Loucy (cell line): ENCODE results near the gene RABGAP1.

Experiments used
- H2AFZ ChIP-seq: fragments of 200-600 bp; sonication (generic); 2 replicates; pipeline ENCODE4 v1.6.0; 2016; ENCODE audit warnings: antibody characterized with exemption, mild to moderate bottlenecking, low read length, moderate library complexity
- H3F3A ChIP-seq: fragments of 200-600 bp; 2 replicates; pipeline ENCODE4 v1.6.0; 2016; ENCODE audit warnings: antibody characterized with exemption, low read depth, mild to moderate bottlenecking
- H3K27me3 ChIP-seq: fragments of 200-600 bp; sonication (generic); 2 replicates; pipeline ENCODE4 v1.6.1; 2014; ENCODE audit warnings: low read length, mild to moderate bottlenecking; ENCODE audit not compliant: insufficient read depth, poor library complexity, severe bottlenecking
- H3K36me3 ChIP-seq: fragments of 200-600 bp; sonication (generic); 2 replicates; pipeline ENCODE4 v1.6.1; 2016; ENCODE audit warnings: low read length; ENCODE audit not compliant: insufficient read depth
- H3K4me1 ChIP-seq: fragments of 200-600 bp; sonication (generic); 2 replicates; pipeline ENCODE4 v1.5.1; 2014; ENCODE audit warnings: low read length, mild to moderate bottlenecking; ENCODE audit not compliant: insufficient read depth, poor library complexity, severe bottlenecking
- H3K4me2 ChIP-seq: fragments of 200-600 bp; sonication (generic); 2 replicates; pipeline ENCODE4 v1.6.0; 2014; ENCODE audit warnings: antibody characterized with exemption, low read length, low read depth, mild to moderate bottlenecking; ENCODE audit not compliant: poor library complexity, severe bottlenecking
- H3K4me3 ChIP-seq: fragments of 200-600 bp; sonication (generic); 2 replicates; pipeline ENCODE4 v1.5.1; 2014; ENCODE audit warnings: low read length, mild to moderate bottlenecking, mixed read lengths; ENCODE audit not compliant: poor library complexity, severe bottlenecking
- H3K79me2 ChIP-seq: fragments of 200-600 bp; sonication (generic); 2 replicates; pipeline ENCODE4 v1.6.1; 2014; ENCODE audit warnings: low read length; ENCODE audit not compliant: insufficient read depth
- H3K9ac ChIP-seq: fragments of 200-600 bp; sonication (generic); 2 replicates; pipeline ENCODE4 v1.6.0; 2014; ENCODE audit warnings: mild to moderate bottlenecking, low read depth, low read length, moderate library complexity; ENCODE audit not compliant: poor library complexity, severe bottlenecking
- H3K9me2 ChIP-seq: fragments of 200-600 bp; sonication (generic); replicated peaks from 2 replicates; pipeline ENCODE4 v1.6.1; 2016; ENCODE audit warnings: low read depth, low read length, mixed read lengths
- H3K9me3 ChIP-seq: fragments of 200-600 bp; sonication (generic); 2 replicates; pipeline ENCODE4 v1.6.1; 2014; ENCODE audit warnings: mild to moderate bottlenecking, antibody characterized with exemption, low read length, low read depth; ENCODE audit not compliant: insufficient read depth
- H4K20me1 ChIP-seq: fragments of 200-600 bp; sonication (generic); 2 replicates; pipeline ENCODE4 v1.6.0; 2014; ENCODE audit warnings: antibody characterized with exemption, low read length, mild to moderate bottlenecking; ENCODE audit not compliant: insufficient read depth, poor library complexity, severe bottlenecking
- EZH2phosphoT487 ChIP-seq: fragments of 200-600 bp; IDR thresholded peaks from 2 replicates; pipeline ENCODE4 v1.6.1; 2018; ENCODE audit warnings: antibody characterized with exemption, mild to moderate bottlenecking, moderate library complexity, borderline replicate concordance
- TF ChIP-seq, protein P1 (sequence below): fragments of 200-600 bp; sonication (generic); conservative IDR thresholded peaks from 2 replicates; pipeline ENCODE4 v1.5.1; 2014; ENCODE audit warnings: mild to moderate bottlenecking, antibody characterized with exemption, low read length

The RABGAP1 gene

DNA sequence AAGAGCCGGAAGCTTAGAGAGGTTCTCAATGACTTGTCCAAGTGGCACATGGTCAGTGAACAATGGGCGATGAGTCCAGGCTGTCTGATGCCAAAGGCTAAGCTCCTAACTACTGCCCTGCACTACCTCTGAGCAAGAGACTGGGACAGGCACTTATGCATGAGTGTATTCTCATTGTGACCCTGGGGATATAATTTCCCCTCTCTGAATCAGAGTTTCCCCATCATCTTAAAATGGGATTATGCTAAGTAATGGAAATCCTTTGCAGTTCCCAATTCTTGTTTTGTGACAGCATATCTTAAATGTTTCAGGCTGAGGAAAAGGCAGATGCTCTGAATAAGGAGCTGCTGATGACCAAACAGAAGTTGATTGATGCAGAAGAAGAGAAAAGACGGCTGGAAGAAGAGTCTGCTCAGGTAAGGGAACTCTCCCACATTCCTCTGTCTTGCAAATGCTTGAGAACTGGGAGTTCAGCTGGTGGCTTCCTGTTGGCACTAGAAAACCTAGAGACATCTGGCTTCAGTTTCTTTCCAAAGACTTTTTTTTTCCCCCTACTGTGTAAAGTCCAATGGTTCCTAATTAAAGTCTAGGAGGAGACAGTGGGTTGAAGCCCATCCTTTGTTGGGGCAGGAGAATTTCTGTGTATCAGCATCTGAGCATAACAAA is 156.7 kb downstream of the RABGAP1 start:
- H3F3A ChIP-seq: no peaks in the 10 kb centered on the region
- no peak overlapping the region for H3K9ac ChIP-seq
- no peaks in the 10 kb centered on the region for H3K9me3 ChIP-seq
- H3K4me2 ChIP-seq: no peak overlapping the region
- no peaks in the 10 kb centered on the region for H3K27me3 ChIP-seq
- no peaks in the 10 kb centered on the region for H3K9me2 ChIP-seq
- no peaks in the 10 kb centered on the region for H4K20me1 ChIP-seq
- H3K4me3 ChIP-seq: no peak overlapping the region
- TF ChIP-seq, protein P1, sequence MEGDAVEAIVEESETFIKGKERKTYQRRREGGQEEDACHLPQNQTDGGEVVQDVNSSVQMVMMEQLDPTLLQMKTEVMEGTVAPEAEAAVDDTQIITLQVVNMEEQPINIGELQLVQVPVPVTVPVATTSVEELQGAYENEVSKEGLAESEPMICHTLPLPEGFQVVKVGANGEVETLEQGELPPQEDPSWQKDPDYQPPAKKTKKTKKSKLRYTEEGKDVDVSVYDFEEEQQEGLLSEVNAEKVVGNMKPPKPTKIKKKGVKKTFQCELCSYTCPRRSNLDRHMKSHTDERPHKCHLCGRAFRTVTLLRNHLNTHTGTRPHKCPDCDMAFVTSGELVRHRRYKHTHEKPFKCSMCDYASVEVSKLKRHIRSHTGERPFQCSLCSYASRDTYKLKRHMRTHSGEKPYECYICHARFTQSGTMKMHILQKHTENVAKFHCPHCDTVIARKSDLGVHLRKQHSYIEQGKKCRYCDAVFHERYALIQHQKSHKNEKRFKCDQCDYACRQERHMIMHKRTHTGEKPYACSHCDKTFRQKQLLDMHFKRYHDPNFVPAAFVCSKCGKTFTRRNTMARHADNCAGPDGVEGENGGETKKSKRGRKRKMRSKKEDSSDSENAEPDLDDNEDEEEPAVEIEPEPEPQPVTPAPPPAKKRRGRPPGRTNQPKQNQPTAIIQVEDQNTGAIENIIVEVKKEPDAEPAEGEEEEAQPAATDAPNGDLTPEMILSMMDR: no peak
- H3K79me2 ChIP-seq: no peaks in the 10 kb centered on the region
- no peak overlapping the region for H2AFZ ChIP-seq
- H3K4me1 ChIP-seq: no peaks in the 10 kb centered on the region
- peaks cover 69% of the 10 kb centered on the region; the same call in 1 of the 2 replicates for H3K36me3 ChIP-seq

DNA sequence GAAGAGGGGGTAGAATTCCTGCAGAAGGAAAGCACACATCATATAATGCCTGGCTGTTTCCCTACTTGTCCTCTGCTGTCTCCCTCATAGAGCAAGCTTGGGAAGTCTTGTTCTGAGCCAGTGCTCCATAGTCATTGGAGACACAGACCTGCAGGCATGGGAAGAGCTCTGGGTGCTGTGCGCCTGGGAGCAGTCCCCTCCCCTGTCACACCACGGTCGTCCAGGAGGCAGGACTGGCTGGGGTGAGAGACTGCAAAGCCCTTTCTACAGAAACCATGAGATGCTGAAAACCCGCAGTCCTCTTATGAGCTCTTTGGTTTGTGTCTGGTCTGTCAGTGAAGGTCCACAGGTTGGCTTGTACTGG is 157.3 kb downstream of the RABGAP1 start:
- H3K36me3 ChIP-seq: peaks cover 67% of the 10 kb centered on the region; the same call in 1 of the 2 replicates

DNA sequence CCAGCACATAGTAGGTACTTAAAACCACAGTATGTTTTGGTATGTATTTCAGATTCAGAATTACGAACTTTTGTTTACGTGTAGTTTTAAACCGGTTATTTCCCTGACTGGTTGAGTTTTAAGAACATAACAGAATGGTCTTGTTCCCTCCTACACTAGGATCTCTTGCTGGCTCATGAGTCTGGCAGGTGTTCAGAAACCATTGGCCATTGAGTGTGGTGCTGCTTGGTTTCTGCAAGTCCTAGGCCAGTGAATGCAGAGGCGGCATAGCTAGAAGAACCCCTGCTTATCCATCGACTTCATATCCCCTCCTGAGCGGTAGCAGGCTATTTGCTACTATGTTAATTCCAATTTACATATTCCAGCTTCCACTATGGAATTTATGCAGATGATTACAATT is 158.2 kb downstream of the RABGAP1 start:
- no peaks in the 10 kb centered on the region for H3F3A ChIP-seq
- no peaks in the 10 kb centered on the region for H4K20me1 ChIP-seq
- no peak overlapping the region for H3K4me3 ChIP-seq
- H3K9ac ChIP-seq: no peak overlapping the region
- TF ChIP-seq EZH2phosphoT487: no peak
- TF ChIP-seq, protein P1: no peak
- H3K4me1 ChIP-seq: no peaks in the 10 kb centered on the region
- H3K27me3 ChIP-seq: no peaks in the 10 kb centered on the region
- H3K36me3 ChIP-seq: peaks cover 64% of the 10 kb centered on the region; the same call in 1 of the 2 replicates
- H3K4me2 ChIP-seq: no peak overlapping the region
- no peak overlapping the region for H2AFZ ChIP-seq
- H3K9me2 ChIP-seq: no peaks in the 10 kb centered on the region
- H3K79me2 ChIP-seq: no peaks in the 10 kb centered on the region
- no peaks in the 10 kb centered on the region for H3K9me3 ChIP-seq

More for the DNA sequence above, 157.3 kb downstream of the RABGAP1 start:
- H3K9me2 ChIP-seq: no peaks in the 10 kb centered on the region
- no peak for TF ChIP-seq EZH2phosphoT487
- TF ChIP-seq, protein P1: no peak
- no peak overlapping the region for H2AFZ ChIP-seq
- H3F3A ChIP-seq: no peaks in the 10 kb centered on the region
- H3K79me2 ChIP-seq: no peaks in the 10 kb centered on the region
- no peak overlapping the region for H3K4me3 ChIP-seq
- H3K4me1 ChIP-seq: no peaks in the 10 kb centered on the region
- H3K9me3 ChIP-seq: no peaks in the 10 kb centered on the region
- H3K4me2 ChIP-seq: no peak overlapping the region
- H3K9ac ChIP-seq: no peak overlapping the region
- no peaks in the 10 kb centered on the region for H3K27me3 ChIP-seq
- H4K20me1 ChIP-seq: no peaks in the 10 kb centered on the region
